Activated CD8-positive, alpha-beta memory T cell treated with anti-CD3 and anti-CD28 coated beads, Interleukin-2, amount 50 U/mL, for 24 hours (primary cell): Measurements from ENCODE around the gene ELOA.
A peak's percentile ranks its signal among the peaks of the same experiment; 100 is the strongest.

Experiments
- DNase-seq: peaks from one replicate; pipeline ENCODE4 v3.0.0-alpha.2; 2020; ENCODE audit errors: extremely low read depth

Gene ELOA, protein sequence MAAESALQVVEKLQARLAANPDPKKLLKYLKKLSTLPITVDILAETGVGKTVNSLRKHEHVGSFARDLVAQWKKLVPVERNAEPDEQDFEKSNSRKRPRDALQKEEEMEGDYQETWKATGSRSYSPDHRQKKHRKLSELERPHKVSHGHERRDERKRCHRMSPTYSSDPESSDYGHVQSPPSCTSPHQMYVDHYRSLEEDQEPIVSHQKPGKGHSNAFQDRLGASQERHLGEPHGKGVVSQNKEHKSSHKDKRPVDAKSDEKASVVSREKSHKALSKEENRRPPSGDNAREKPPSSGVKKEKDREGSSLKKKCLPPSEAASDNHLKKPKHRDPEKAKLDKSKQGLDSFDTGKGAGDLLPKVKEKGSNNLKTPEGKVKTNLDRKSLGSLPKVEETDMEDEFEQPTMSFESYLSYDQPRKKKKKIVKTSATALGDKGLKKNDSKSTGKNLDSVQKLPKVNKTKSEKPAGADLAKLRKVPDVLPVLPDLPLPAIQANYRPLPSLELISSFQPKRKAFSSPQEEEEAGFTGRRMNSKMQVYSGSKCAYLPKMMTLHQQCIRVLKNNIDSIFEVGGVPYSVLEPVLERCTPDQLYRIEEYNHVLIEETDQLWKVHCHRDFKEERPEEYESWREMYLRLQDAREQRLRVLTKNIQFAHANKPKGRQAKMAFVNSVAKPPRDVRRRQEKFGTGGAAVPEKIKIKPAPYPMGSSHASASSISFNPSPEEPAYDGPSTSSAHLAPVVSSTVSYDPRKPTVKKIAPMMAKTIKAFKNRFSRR

DNA sequence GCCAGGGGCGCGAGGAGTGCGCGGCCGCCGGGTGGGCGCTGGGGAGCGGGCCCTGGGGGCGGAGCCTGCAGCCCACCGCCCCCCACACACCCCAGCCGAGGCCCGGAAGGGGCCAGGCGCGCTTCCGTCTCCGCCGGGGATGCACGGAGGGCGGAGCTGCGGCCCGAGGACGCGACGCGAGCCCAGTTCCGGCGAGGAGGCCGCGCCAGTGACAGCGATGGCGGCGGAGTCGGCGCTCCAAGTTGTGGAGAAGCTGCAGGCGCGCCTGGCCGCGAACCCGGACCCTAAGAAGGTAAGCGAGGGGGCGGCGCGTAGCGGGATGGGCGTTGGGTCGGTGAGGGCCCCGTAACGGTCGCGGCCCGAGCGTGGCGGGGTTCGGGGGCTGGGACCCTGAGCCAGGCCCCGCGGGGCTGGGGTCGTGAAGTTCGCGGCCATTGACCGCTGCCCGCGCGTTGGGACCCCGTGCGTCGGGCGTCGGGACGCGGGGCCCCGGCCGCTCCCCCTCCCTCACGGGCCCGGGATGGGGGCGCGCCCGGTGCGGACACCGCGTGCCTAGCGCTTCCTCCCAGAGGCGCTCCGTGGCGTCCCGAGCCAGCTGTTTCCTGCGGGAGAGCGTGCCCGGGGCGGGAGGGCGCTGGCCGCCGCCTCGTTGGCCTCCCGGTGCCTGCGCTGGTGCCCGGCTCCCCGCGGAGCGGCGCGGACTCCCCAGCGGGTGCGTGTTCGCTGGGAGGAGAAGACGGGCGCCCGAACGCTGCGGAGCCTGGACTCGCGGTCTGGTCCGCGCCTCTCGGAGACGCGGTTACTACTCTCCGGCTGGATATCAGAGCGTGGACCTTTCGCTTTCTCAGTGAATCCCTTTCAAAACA is at the start of gene ELOA:
Gene ELOA (plus strand): TSS at position 185 of the 866 bp plus-strand sequence. CDS start 33 bp downstream, at position 218.
- DNase-seq: peak; percentile 35

DNA sequence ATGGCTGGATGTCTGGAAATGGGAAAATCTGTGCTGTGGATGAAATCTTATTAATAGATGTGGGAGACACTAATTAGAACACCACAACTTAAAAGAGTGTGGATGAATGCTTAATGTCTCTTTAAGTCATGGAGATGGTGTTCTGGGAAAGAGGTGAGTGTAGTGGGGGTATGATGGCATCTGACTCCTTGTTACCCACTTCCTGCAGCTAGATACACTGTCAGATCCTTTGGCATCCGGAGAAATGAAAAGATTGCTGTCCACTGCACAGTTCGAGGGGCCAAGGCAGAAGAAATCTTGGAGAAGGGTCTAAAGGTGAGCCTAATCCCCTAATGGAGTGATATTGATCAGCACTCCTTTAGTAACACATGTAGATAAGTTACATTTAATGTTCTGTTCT is 49.7 kb upstream of the ELOA start:
- no peak for DNase-seq

DNA sequence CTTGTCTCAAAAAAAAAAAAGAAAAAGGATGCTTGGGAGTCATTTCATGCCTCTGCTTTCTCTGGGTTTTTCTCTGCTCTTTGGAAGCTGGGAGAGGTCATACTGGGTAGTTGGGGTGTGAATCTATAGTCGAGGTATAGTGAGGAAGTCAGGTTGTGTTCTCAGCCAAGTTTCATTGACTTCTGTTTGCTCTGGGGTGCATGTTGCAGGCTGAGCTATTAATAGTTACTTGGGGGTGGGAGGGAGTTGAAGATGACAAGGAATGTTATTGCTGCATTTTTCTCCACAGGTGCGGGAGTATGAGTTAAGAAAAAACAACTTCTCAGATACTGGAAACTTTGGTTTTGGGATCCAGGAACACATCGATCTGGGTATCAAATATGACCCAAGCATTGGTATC is 48.9 kb upstream of the ELOA start:
- DNase-seq: no peak

DNA sequence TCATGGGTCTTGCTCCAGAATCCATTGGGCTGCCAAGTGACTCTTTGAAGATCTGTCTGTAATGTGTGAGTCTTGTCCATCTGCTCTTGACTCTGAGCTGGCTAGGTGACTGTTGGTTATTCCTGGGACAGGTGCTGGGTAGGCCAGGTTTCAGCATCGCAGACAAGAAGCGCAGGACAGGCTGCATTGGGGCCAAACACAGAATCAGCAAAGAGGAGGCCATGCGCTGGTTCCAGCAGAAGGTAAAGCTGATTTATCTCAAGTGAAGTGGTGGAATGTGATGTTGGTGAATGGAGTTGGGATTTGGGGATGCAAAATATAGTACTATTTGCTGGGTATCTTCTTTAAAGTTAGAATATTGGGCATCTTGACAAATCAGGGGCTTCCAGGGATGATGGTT is 47.6 kb upstream of the ELOA start:
- DNase-seq: no peak

DNA sequence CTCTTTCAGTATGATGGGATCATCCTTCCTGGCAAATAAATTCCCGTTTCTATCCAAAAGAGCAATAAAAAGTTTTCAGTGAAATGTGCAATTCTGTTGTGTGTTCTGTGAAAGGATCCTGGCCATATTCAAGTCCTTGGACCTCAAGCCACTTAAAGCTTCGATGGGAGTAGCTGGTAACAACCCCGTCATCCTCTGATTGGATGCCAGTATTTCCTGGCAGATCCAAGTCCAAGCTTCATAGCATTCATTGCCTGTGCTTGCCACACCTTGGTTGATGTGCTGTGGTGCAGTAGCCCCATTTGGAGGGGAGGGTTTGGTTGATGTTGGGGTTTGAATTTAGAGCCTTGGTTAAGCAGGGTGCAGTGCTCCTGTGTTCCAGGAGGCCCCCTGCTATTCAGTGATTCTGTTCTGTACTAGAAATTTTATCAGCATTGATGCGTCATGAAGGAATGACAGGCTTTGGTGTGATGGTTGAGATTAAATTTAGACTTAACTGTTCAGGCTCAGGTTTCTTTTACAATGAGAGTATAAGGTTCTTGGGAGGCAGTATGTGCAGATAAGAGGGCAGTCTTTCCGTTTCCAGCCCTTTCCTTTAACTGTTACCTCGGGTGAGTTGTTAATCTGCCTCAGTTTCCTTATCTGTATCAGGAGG is 46.8 kb upstream of the ELOA start:
- DNase-seq: no peak

DNA sequence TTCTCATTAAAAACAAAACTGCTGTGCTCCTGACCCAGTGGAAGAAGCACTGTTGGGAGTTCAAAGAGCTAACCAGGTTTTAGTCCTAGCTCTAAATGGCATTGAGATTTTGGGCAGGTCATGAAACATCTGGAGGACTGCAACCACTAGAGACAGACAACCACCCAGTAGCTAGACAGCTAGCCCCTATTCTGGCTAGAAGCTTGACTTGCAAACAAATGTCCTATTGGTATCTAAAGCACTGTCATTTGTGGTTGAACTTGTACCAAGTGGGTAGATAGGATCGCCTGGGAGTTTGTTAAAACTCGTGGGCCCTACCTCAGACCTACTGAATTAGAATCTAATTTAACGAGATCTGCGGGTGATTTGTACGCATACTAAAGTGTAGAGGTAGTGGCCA is 44.8 kb upstream of the ELOA start:
- no peak for DNase-seq

DNA sequence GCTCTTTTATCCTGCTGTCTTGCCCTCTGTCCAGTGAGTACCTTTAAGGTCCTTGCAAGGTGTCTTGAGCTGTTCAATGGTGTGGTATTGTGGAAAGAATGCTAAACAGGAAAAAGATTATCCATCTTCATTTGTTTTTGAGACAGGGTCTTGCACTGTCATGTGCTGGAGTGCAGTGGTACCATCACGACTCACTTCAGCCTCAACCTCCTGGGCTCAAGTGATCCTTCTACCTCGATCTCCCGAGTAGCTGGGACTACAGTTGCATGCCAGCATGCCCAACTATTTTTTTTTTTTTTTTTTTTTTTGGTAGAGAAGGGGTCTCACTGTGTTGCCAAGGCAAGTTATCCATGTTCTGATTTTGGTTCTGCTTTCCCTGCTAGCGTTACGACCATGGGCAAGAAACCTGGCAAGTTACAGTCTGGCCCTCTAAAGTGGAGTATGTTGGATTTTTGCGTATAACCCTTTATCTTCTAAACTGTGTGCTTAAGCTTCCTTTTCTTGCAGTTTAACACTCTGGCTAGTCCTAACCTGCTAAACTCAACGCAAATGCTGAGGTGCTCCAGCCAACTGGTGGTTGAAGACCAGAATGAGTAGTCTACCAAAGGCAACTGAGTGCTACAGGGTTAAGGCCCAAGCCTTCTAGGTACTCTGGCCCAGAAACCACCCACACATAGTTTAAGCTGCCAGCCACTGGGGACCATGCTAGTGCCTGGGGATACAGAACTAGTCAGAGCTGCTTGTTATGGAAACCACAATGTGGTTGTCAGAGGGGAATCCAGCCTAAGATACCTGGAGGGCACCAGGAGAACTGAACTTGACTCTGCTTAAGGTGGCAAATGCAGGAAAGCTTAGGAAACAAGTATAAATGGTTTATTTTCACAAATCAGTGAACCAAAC is 43.7 kb upstream of the ELOA start:
- no peak for DNase-seq

DNA sequence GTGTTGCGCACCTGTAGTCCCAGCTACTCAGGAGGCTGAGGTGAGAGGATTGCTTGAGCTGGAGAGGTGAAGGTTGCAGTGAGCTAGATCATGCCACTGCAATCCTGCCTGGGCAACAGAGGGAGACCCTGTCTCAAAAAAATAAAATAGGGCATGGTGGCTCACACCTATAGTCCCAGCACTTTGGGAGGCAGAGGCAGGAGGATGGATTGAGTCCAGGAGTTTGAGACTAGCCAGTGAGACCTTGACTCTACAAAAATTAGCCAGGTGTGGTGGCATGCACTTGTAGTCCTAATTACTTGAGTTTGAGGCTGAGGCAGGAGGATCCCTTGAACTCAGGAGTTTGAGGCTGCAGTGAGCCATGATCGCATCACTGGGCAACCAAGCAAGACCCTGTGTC is 42.0 kb upstream of the ELOA start:
- DNase-seq: no peak

DNA sequence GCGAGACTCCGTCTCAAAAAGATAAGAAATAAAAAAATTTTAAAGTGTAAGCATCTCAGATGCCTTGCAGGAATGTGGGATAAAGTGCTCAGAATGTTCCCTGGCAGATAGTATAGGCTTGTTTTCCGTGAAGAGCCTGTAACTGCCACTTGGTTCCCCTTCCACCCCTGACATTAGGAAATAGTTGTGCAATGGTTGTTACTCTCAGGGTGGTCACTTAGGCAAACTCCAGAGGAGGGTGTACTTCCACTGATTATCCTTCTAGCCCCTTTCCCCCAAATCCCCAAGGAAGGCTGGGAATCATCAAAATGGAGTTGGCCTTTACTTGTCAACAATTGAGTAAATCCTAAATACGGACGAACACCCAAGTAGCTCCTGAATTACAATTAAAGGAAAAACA is 41.3 kb upstream of the ELOA start:
- no peak for DNase-seq

DNA sequence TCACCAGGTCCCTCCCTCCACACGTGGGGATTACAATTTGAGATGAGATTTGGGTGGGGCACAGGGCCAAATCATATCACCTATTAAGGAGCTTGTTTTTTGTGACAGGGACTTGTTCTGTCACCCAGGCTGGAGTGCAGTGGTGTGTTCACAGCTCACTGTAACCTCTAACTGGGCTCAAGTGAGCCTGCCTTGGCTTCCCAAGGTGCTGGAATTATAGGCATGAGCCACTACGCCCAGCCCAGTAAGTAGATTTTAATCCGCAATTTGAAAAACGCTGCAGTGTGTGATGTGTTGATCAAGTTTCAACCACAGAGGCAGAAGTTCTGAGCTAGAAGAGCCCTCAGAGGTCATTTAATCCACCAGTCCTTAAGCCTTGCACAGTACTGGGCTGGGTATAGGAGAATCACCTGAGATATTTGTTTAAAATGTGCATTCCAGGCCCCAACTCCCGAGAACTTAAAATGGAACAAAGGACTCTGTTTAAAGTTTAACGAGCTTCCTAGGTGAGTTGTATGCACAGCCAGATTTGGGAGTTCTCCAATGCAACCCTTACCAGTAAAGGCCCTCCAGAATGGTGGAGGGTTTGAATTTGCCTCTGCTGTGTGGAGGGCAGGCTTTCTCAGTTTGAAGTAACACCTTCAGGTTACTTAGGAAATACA is 38.3 kb upstream of the ELOA start:
- DNase-seq: no peak

DNA sequence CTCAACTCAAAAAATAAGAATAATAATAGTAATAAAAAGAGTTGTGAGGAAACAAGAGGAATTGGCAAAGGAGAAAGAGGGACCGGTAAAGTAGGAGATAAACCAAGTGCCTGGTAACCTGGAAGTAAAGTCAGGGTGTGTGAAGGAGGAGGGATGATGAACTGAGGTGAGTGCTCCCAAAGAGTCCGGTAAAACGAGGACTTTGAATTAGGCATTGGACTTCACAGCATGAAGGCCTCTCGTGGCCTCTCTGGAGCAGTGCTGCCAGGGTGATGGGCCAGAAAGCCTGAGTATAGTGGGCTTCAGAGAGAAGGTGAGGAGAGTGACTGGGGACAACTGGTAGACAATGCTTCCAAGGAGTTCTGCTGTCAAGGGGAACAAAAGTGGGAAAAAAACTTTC is 34.0 kb upstream of the ELOA start:
- no peak for DNase-seq

DNA sequence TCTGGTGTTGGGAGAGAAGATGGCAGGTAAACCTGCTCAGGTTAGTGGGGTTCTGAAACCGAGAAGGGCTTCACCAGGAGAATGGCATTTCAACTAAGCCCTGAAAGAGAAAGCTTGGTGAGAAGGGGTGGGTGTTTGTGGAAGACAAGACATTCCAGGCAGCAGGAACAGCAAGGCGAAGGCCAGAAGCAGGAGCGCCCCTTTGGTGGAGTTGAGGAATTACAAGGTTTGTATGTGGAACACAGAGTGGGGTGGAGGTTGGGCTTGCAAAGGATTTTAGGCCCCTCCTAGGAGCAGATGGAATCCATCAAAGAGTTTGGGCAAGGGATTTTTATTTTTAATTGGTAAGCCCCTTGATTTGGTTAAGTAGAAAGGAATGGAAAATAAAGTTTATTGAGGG is 24.8 kb upstream of the ELOA start:
- DNase-seq: no peak

DNA sequence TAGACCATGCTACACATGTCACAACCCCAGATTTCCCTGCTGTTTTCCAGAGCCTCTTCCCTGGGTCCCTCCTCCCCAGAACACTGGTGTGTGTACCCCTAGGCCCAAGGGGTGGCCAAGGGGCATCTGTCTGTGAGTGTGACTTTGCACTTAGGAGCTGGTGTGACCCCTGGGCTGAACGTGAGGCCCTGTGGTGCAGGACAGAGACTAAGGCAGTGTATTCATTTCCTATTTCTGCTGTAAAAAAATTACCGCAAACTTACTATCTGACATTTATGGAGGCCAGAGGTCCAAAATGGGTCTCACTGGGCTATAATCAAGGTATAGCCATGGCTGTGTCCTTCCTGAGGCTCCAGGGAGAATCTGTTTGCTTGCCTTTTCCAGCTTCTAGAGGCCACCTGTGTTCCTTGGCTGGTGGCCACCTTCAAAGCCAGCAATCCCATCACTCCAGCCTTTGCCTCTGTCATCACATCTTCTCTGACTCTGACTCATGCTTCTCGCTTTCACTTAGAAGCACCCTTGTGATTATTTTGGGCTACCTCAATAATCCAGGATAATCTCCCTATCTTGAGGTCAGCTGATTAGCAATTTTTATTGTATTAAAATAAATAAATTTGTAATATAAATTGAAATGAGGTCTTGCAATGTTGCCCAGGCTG is 24.0 kb upstream of the ELOA start:
- DNase-seq: no peak

DNA sequence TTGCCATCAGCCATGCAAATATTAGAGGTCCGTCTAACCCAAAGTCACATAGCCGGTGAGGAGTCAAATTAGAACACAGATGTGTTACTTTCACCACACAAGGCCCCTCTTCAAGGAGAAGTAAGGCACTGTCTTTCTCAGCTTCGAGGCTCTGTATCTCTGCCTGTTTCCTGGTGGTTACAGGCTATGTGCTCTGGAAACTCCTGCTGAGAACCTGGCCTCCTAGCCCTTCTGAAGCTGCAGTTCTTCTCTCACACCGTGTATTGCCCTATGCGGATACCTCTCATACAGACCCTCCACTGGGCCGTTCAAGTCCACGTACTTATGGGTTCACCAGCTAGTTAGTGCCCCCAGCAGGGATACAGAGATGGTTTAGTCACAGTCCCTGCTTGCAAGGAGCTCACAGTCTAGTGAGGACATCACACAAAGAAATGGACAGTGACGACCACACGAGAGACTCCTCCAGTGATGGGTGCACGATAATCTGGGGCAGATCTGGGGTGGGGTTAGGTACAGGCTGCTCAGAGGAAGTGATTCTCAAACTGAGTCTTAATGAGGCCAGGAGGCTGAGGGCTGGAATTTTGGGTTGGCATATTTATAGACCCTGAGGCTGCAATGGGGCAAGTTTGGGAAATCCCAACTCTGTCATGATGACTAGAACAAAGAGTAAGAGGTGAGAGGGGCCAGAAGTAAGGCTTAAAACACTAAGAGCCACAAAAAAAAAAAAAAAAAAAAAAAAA is 22.8 kb upstream of the ELOA start:
- DNase-seq: no peak

DNA sequence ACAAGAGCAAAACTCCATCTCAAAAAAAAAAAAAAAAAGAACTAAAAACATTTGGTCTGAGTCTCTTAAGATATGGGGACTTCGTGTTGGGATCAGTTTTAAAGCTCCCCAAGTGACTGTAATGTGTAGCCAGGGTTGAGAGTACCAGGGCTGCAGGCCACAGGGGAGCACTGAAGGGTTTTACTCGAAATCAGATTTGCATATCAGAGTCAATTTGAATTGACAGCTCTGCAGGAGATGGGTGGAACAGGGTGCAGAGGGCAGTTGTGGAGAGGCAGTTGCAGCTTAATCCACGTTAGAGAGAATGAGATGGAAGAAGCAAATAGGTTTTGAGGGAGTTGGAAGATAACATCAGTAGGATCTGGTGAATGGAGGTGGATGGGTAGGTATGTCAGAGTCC is 20.6 kb upstream of the ELOA start:
- no peak for DNase-seq

DNA sequence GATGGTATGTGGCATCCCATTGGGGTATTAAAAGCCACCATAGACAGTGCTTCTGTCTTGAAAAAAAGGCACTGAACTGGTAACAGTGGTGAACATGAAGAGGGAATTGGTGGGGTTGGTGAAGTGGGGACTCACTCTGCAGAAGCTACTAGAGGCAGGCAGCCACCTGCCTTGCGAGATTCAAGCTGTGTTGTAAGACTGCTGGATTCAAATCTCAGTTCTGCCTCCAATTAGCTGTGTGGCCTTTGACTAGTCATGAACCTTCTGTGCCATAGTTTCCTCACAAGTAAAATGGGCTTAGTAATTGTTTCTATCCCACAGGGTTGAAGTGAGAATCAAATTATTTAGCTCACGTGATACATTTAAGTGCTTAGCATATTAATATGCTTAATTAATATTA is 16.6 kb upstream of the ELOA start:
- no peak for DNase-seq

DNA sequence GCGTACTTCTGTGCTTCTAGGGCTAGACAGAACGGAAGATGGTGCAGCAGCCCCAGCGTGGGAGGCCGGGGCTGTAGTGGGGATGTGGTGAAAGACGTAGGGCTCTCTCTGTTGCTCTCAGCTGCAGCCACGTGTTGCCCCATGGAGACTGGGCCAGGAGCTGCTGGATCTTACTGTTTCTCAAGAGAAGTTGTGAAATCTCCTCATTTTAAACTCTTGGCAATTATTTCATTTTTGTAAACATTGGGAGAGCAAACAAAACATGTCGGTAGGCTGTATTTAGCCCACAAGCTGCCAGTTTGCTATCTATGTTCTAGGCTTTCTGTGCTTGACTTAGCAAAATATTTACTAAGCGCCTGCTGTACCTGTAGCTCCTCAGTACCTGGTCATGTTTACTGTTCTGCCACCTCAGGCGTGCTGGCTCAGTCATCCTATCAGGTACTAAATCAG is 15.9 kb upstream of the ELOA start:
- no peak for DNase-seq

DNA sequence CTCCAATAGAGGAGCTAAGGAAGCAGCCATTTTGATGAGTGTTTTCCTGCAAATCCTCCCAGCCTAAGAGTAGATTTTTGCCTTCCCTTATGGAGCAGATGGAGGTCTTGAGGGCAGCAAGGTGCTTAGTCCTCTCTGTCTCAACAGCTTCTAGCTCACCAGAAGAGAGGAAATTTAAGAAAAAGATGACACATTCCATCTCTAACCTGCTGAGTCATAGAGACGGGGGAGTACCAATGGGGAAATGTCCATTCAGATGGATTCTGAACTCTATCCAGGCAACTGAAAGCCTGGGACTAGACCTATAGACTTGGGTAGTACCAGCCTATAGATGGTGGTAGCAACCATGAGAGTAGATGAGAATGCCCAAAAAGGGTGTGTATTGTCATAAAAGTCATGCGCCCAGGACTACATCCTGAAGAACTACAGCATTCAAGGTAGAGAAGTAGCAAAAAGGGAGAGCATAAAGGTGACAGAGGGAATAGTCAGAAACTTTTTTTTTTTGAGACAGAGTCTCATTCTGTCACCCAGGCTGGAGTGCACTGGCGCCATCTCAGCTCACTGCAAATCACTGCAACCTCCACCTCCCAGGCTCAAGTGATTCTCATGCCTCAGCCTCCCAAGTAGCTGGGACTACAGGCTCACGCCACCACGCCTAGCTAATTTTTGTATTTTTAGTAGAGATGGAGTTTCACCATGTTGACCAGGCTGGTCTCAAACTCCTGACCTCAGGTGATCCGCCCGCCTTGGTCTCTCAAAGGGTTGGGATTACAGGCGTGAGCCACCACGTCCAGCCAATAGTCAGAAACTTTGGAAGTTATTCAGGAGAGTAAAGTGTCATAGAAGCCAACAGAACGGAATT is 10.7 kb upstream of the ELOA start:
- DNase-seq: no peak
